HL-60 (cell line): ENCODE data around the gene ISLR2.

ENCODE experiments used
- DNase-seq, 2 experiments: peaks; one replicate each; pipeline ENCODE4 v3.0.0-alpha.2; 2010 to 2020; ENCODE audit warnings: low read depth in 1 of 2, low spot score in 1 of 2
- H3K27ac ChIP-seq: fragments of 250-450 bp; sonication (Bioruptor Pico); replicated peaks from 2 replicates; pipeline ENCODE4 v1.5.1; 2020; ENCODE audit warnings: mild to moderate bottlenecking, moderate library complexity
- H3K27me3 ChIP-seq: fragments of 250-450 bp; sonication (Bioruptor Pico); 2 replicates; pipeline ENCODE4 v1.5.1; 2021; ENCODE audit warnings: mild to moderate bottlenecking, moderate library complexity; ENCODE audit not compliant: insufficient read depth, poor library complexity, severe bottlenecking
- H3K4me3 ChIP-seq: replicated peaks from 2 replicates; pipeline ENCODE4 v1.5.1; 2011; ENCODE audit warnings: mild to moderate bottlenecking, control low read depth, low read length; ENCODE audit not compliant: insufficient read depth
- CTCF ChIP-seq: IDR thresholded peaks from one replicate; pipeline ENCODE4 v1.5.1; 2011; ENCODE audit warnings: low read length, control low read depth, inconsistent platforms; ENCODE audit not compliant: insufficient read depth
- GABPA ChIP-seq: IDR thresholded peaks from 2 replicates; pipeline ENCODE4 v1.6.1; 2012; ENCODE audit warnings: low read depth
- POLR2AphosphoS5 ChIP-seq: IDR thresholded peaks from 2 replicates; pipeline ENCODE4 v1.6.1; 2012; ENCODE audit warnings: low read depth
- REST ChIP-seq: IDR thresholded peaks from 2 replicates; pipeline ENCODE4 v1.6.1; 2012; ENCODE audit warnings: low read depth; ENCODE audit not compliant: insufficient replicate concordance
- SPI1 ChIP-seq: IDR thresholded peaks from 2 replicates; pipeline ENCODE4 v1.6.1; 2012; ENCODE audit warnings: low read depth, mild to moderate bottlenecking, borderline replicate concordance

Gene ISLR2

GRCh38 chr15:74179101-74179841 is 48.9 kb downstream of the ISLR2 start:
- TF ChIP-seq GABPA (no peak), SPI1 (no peak), REST (no peak), CTCF (no peak), POLR2AphosphoS5 (no peak)
- H3K4me3 ChIP-seq, result no peak overlapping the region
- no peak for DNase-seq
- no peak overlapping the region for H3K27ac ChIP-seq
- H3K27me3 ChIP-seq, result no peaks in the 10 kb centered on the region

GRCh38 chr15:74179983-74180880 is 49.8 kb downstream of the ISLR2 start:
- H3K27ac ChIP-seq, result no peak overlapping the region
- H3K27me3 ChIP-seq, result no peaks in the 10 kb centered on the region
- TF ChIP-seq CTCF, result no peak
- no peak for TF ChIP-seq GABPA
- TF ChIP-seq REST, result no peak
- no peak for TF ChIP-seq SPI1
- no peak for TF ChIP-seq POLR2AphosphoS5
- H3K4me3 ChIP-seq, result no peak overlapping the region
- no peak for DNase-seq

- TF ChIP-seq CTCF, result no peak
- no peak for TF ChIP-seq REST
- TF ChIP-seq GABPA, result no peak
- no peak for TF ChIP-seq SPI1
- no peak for TF ChIP-seq POLR2AphosphoS5
- no peaks in the 10 kb centered on the region for H3K27me3 ChIP-seq
- H3K4me3 ChIP-seq, result no peak overlapping the region
- H3K27ac ChIP-seq, result no peak overlapping the region
- no peak for DNase-seq
These were observed 50.7 kb downstream of the ISLR2 start for GRCh38 chr15:74180881-74181602.
